Endodermal cell (in vitro differentiated cells): ENCODE measurements around the gene VANGL1. TPM values are rescaled to one million over a fixed set of nuclear protein-coding genes. Genes with fewer than 3 reads are reported as not detected.

ENCODE experiments used
- DNase-seq: peaks from one replicate; pipeline ENCODE4 v3.0.0-alpha.2; 2017
- H3K27ac ChIP-seq: 2 replicates; pipeline ENCODE4 v1.5.1; 2013; ENCODE audit warnings: mild to moderate bottlenecking, low read depth, low read length, moderate library complexity
- H3K27me3 ChIP-seq: 2 replicates; pipeline ENCODE4 v1.6.1; 2013; ENCODE audit warnings: mild to moderate bottlenecking, low read length, moderate library complexity; ENCODE audit not compliant: insufficient read depth, control insufficient read depth, poor library complexity, severe bottlenecking
- H3K36me3 ChIP-seq: 2 replicates; pipeline ENCODE4 v1.7.0; 2013; ENCODE audit warnings: mild to moderate bottlenecking, low read length, moderate library complexity; ENCODE audit not compliant: control insufficient read depth, insufficient read depth
- H3K4me1 ChIP-seq: one replicate; pipeline ENCODE4 v1.7.0; 2013; ENCODE audit warnings: low read length; ENCODE audit not compliant: control insufficient read depth, insufficient read depth
- H3K4me3 ChIP-seq: 2 replicates; pipeline ENCODE4 v1.5.1; 2013; ENCODE audit warnings: mild to moderate bottlenecking, low read length, moderate library complexity
- H3K9ac ChIP-seq: 2 replicates; pipeline ENCODE4 v1.6.1; 2013; ENCODE audit warnings: mild to moderate bottlenecking, low read length, moderate library complexity; ENCODE audit not compliant: poor library complexity, severe bottlenecking; ENCODE audit errors: extremely low read depth
- H3K9me3 ChIP-seq: 2 replicates; pipeline ENCODE4 v1.6.1; 2013; ENCODE audit warnings: mild to moderate bottlenecking, low read length, moderate library complexity; ENCODE audit not compliant: control insufficient read depth
- H3K27ac Mint-ChIP-seq: 2 replicates; pipeline ENCODE4 v1.8.0; 2020; ENCODE audit warnings: mixed read lengths
- H3K27me3 Mint-ChIP-seq: 2 replicates; pipeline ENCODE4 v1.8.0; 2021; ENCODE audit warnings: mild to moderate bottlenecking, mixed read lengths; ENCODE audit not compliant: insufficient read depth
- H3K36me3 Mint-ChIP-seq: 2 replicates; pipeline ENCODE4 v1.8.0; 2020; ENCODE audit warnings: low read depth, mixed read lengths
- H3K4me1 Mint-ChIP-seq: 2 replicates; pipeline ENCODE4 v1.8.0; 2020; ENCODE audit warnings: mixed read lengths
- H3K4me3 Mint-ChIP-seq: 2 replicates; pipeline ENCODE4 v1.8.0; 2020; ENCODE audit warnings: mild to moderate bottlenecking, moderate library complexity, mixed read lengths
- H3K9me3 Mint-ChIP-seq: 2 replicates; pipeline ENCODE4 v1.8.0; 2020; ENCODE audit warnings: mild to moderate bottlenecking, mixed read lengths
- WGBS, 2 experiments: methylation state at CpG; one replicate each; pipeline versions ENCODE4 v1.1.5 to v1.1.7; 2013; ENCODE audit warnings: missing lambda C conversion rate in 2 of 2, mixed read lengths in 1 of 2; ENCODE audit not compliant: insufficient coverage in 1 of 2, insufficient read length in 1 of 2; 5-methylcytosine and 5-hydroxymethylcytosine counted together
- total RNA-seq, 2 donors: library from RNA; stranded (reverse); fragmentation: NEBNext Ultra II Directional in 1 of 2; extraction: Animal tissue kit (Norgen Biotek cat#: 25700) in 1 of 2; gene quantifications; 2 replicates in 1 of 2; 3 replicates in 1 of 2; pipeline ENCODE4 v1.2.1, GENCODE V29; 2021
- TF ChIP-seq, protein P1 (sequence below): fragments of 200-600 bp; sonication (generic); conservative IDR thresholded peaks from 2 replicates; pipeline ENCODE4 v1.5.0; 2021; ENCODE audit warnings: antibody characterized with exemption, mild to moderate bottlenecking

Gene VANGL1
- total RNA-seq, 2 donors from 2014 or later = 47.2 to 66.4 TPM

- peaks cover 12% of the 10 kb centered on the region for H3K36me3 Mint-ChIP-seq
- H3K36me3 ChIP-seq = peaks cover 15% of the 10 kb centered on the region
- peak overlapping the region; percentile 99 for H3K4me3 ChIP-seq
- H3K9me3 Mint-ChIP-seq = peaks cover 21% of the 10 kb centered on the region
- H3K9ac ChIP-seq = peak overlapping the region; percentile 83
- peak overlapping the region; percentile 94 for H3K4me3 Mint-ChIP-seq
- peaks cover 17% of the 10 kb centered on the region for H3K4me1 ChIP-seq
- H3K4me1 Mint-ChIP-seq = peaks cover 31% of the 10 kb centered on the region
- H3K27me3 ChIP-seq = no peaks in the 10 kb centered on the region
- no peak for DNase-seq
- TF ChIP-seq, protein P1, sequence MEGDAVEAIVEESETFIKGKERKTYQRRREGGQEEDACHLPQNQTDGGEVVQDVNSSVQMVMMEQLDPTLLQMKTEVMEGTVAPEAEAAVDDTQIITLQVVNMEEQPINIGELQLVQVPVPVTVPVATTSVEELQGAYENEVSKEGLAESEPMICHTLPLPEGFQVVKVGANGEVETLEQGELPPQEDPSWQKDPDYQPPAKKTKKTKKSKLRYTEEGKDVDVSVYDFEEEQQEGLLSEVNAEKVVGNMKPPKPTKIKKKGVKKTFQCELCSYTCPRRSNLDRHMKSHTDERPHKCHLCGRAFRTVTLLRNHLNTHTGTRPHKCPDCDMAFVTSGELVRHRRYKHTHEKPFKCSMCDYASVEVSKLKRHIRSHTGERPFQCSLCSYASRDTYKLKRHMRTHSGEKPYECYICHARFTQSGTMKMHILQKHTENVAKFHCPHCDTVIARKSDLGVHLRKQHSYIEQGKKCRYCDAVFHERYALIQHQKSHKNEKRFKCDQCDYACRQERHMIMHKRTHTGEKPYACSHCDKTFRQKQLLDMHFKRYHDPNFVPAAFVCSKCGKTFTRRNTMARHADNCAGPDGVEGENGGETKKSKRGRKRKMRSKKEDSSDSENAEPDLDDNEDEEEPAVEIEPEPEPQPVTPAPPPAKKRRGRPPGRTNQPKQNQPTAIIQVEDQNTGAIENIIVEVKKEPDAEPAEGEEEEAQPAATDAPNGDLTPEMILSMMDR = no peak
- H3K27ac Mint-ChIP-seq = no peak overlapping the region
- 83% methylated on average over 3 of the region's 3 CpGs; no CpG with 5 or more reads in 1 of the 2 experiments for WGBS, 2 experiments
- no peaks in the 10 kb centered on the region for H3K27me3 Mint-ChIP-seq
- H3K27ac ChIP-seq = no peak overlapping the region
- H3K9me3 ChIP-seq = peaks cover 24% of the 10 kb centered on the region
Measured at GRCh38 chr1:115644109-115644508, 2.3 kb downstream of the VANGL1 start.

DNA sequence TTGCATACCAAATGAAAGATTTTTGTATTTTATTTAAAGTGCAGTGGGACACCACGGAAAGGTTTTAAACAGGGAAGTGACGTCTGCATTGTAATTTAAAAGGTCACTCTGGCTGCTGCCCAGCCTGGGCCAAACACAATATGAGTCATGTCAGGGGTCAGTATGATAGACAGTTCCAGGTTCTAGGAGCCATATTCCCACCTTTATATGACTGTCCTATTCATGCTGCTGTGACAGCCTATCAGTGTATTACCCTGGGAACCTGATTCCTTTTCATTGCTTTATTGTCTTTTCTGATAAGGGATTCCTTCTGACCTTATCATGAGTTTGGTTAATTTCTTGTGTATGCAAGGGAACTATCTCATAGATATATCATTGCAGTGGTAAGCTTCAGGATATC lies 5.3 kb downstream of the VANGL1 start:
- Mint-ChIP-seq H3K36me3 (peaks cover 18% of the 10 kb centered on the region), H3K27ac (no peak overlapping the region), H3K9me3 (no peaks in the 10 kb centered on the region), H3K4me3 (no peak overlapping the region), H3K4me1 (peaks cover 36% of the 10 kb centered on the region), H3K27me3 (no peaks in the 10 kb centered on the region)
- peak; percentile 32 for DNase-seq
- Histone ChIP-seq H3K27me3 (no peaks in the 10 kb centered on the region), H3K36me3 (peaks cover 25% of the 10 kb centered on the region), H3K4me1 (peaks cover 32% of the 10 kb centered on the region), H3K4me3 (peak overlapping the region; percentile 57), H3K27ac (no peak overlapping the region), H3K9ac (no peak overlapping the region), H3K9me3 (no peaks in the 10 kb centered on the region)
- TF ChIP-seq, protein P1 = no peak
- 55 to 100% methylated on average over 2 of the region's 2 CpGs for WGBS, 2 experiments

DNA sequence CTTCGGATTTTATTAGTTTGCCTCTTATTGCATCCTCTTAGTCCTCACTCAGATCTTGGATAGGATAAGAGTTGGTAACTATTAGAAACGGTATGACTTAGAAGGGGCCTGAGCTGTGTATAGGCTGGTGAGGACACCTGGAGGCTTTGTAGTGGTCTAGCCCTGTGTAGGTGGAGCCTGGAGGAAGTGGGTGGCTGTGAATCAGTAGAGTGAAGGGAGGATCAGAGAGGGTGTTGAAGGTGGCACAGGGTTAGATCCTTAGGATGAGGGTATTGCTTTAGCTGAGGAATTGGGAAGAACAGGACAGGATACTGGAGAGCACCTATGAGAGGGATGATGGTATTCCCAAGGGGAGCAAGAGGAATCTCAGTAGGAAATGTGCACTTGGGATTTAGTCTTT lies 5.7 kb downstream of the VANGL1 start:
- H3K9me3 ChIP-seq = no peaks in the 10 kb centered on the region
- Mint-ChIP-seq H3K27ac (no peak overlapping the region), H3K27me3 (no peaks in the 10 kb centered on the region), H3K36me3 (peaks cover 22% of the 10 kb centered on the region), H3K4me3 (no peak overlapping the region), H3K4me1 (peaks cover 39% of the 10 kb centered on the region), H3K9me3 (no peaks in the 10 kb centered on the region)
- peaks cover 30% of the 10 kb centered on the region for H3K36me3 ChIP-seq
- WGBS, 2 experiments = 79% methylated on average over 2 of the region's 2 CpGs; no CpG with 5 or more reads in 1 of the 2 experiments
- H3K27me3 ChIP-seq = no peaks in the 10 kb centered on the region
- TF ChIP-seq, protein P1 = no peak
- peak; percentile 54 for DNase-seq
- H3K4me1 ChIP-seq = peaks cover 32% of the 10 kb centered on the region
- H3K27ac ChIP-seq = no peak overlapping the region
- no peak overlapping the region for H3K9ac ChIP-seq
- peak overlapping the region; percentile 57 for H3K4me3 ChIP-seq
